GM12878 (cell line): Measurements from ENCODE around the gene FUT8. TPM values are rescaled to one million over a fixed set of nuclear protein-coding genes. Genes with fewer than 3 reads are reported as not detected.

Experiments used
- ATAC-seq: fragments of 200-7000 bp; cut with Tn5 transposase; 3 replicates; pipeline ENCODE4 v1.9.1; 2020; ENCODE audit warnings: mild to moderate bottlenecking, moderate library complexity
- BruUV-seq: library from RNA; stranded (reverse); fragments of 400-500 nt; replicated peaks from 2 replicates; lab custom pipeline; 2021; lab: Mats Ljungman, UMichigan
- CTCF ChIA-PET: fragments of 300-600 bp; sonication (Branson Sonifier 250); formaldehyde crosslinking; extraction: SDS; loops from one replicate; lab custom pipeline; 2021; ENCODE audit warnings: inconsistent platforms; lab: Yijun Ruan, JAX
- POLR2A ChIA-PET: fragments of 350-600 bp; formaldehyde crosslinking; extraction: SDS; loops from one replicate; lab custom pipeline; 2021; ENCODE audit warnings: inconsistent platforms; lab: Charles Lee
- RAD21 ChIA-PET: fragments of 300-600 bp; sonication (Branson Sonifier 250); formaldehyde crosslinking; loops from one replicate; lab custom pipeline; 2023; ENCODE audit warnings: antibody characterized with exemption; ENCODE audit not compliant: unreplicated experiment; lab: Charles Lee
- SMC1A ChIA-PET: fragments of 300-600 bp; sonication (Branson Sonifier 250); formaldehyde crosslinking; loops from one replicate; lab custom pipeline; 2023; ENCODE audit not compliant: unreplicated experiment, uncharacterized antibody; lab: Charles Lee
- DNase-seq: peaks from one replicate; pipeline ENCODE4 v3.0.0-alpha.2; 2011; ENCODE audit warnings: low read depth, low spot score
- FAIRE-seq: peaks from 3 replicates; lab custom pipeline; 2011; peaks lifted over from hg19 to GRCh38; lab: Jason Lieb, UNC
- H2AFZ ChIP-seq: 2 replicates; pipeline ENCODE4 v1.6.0; 2011; ENCODE audit warnings: low read depth, low read length, control low read depth; ENCODE audit not compliant: control insufficient read depth
- H3K27ac ChIP-seq: 2 replicates; pipeline ENCODE4 v1.5.1; 2011; ENCODE audit warnings: control low read depth; ENCODE audit not compliant: control insufficient read depth, insufficient read depth
- H3K27me3 ChIP-seq, 2 experiments: replicated peaks in 1 of 2; 2 replicates each; pipeline versions ENCODE4 v1.6.0 to v1.6.1; 2011; ENCODE audit warnings: low read length in 1 of 2; ENCODE audit not compliant: control insufficient read depth in 2 of 2, insufficient read depth in 2 of 2
- H3K36me3 ChIP-seq, 2 experiments: 2 replicates each; pipeline ENCODE4 v1.5.1; 2011; ENCODE audit warnings: low read length in 1 of 2; ENCODE audit not compliant: control insufficient read depth in 2 of 2, insufficient read depth in 2 of 2
- H3K4me1 ChIP-seq: 2 replicates; pipeline ENCODE4 v1.6.1; 2011; ENCODE audit warnings: mild to moderate bottlenecking, low read length, moderate library complexity, mixed read lengths; ENCODE audit not compliant: control insufficient read depth, insufficient read depth
- H3K4me2 ChIP-seq: 2 replicates; pipeline ENCODE4 v1.6.0; 2011; ENCODE audit warnings: control low read depth; ENCODE audit not compliant: control insufficient read depth, insufficient read depth
- H3K4me3 ChIP-seq: fragments of 200-600 bp; sonication (generic); 2 replicates; pipeline ENCODE4 v1.5.1; 2016
- H3K79me2 ChIP-seq: 2 replicates; pipeline ENCODE4 v1.6.0; 2011; ENCODE audit warnings: low read length; ENCODE audit not compliant: control insufficient read depth, insufficient read depth
- H3K9ac ChIP-seq: 2 replicates; pipeline ENCODE4 v1.8.0; 2011; ENCODE audit warnings: low read length, control low read depth, mixed read lengths; ENCODE audit not compliant: control insufficient read depth, insufficient read depth
- H3K9me3 ChIP-seq: replicated peaks from 3 replicates; pipeline ENCODE4 v1.5.1; 2011; ENCODE audit warnings: mild to moderate bottlenecking, low read length; ENCODE audit not compliant: control insufficient read depth, insufficient read depth
- H4K20me1 ChIP-seq: 2 replicates; pipeline ENCODE4 v1.6.0; 2011; ENCODE audit not compliant: control insufficient read depth, insufficient read depth
- ESRRA ChIP-seq: IDR thresholded peaks from 2 replicates; pipeline ENCODE4 v1.6.1; 2012; ENCODE audit warnings: mild to moderate bottlenecking, low read length, improper control_type of control experiment
- FOXK2 ChIP-seq: fragments of 450-650 bp; IDR thresholded peaks from 2 replicates; pipeline ENCODE4 v1.6.1; 2017; ENCODE audit warnings: mild to moderate bottlenecking, moderate library complexity
- FOXM1 ChIP-seq: IDR thresholded peaks from 2 replicates; pipeline ENCODE4 v1.6.1; 2012; ENCODE audit warnings: low read depth, mild to moderate bottlenecking, inconsistent platforms, low read length, moderate library complexity
- IKZF1 ChIP-seq: fragments of 450-650 bp; conservative IDR thresholded peaks from 2 replicates; pipeline ENCODE4 v1.6.1; 2017; ENCODE audit warnings: antibody characterized with exemption, mild to moderate bottlenecking
- JUNB ChIP-seq: IDR thresholded peaks from 2 replicates; pipeline ENCODE4 v1.6.1; 2016; ENCODE audit warnings: antibody characterized with exemption, mild to moderate bottlenecking
- JUND ChIP-seq: IDR thresholded peaks from 2 replicates; pipeline ENCODE4 v1.6.1; 2012; ENCODE audit warnings: low read depth, mild to moderate bottlenecking, low read length, improper control_type of control experiment, moderate library complexity
- MEF2B ChIP-seq: fragments of 450-650 bp; IDR thresholded peaks from 2 replicates; pipeline ENCODE4 v1.6.1; 2018; ENCODE audit warnings: mild to moderate bottlenecking, moderate library complexity; ENCODE audit not compliant: partially characterized antibody, poor library complexity, severe bottlenecking
- MYC ChIP-seq: IDR thresholded peaks from 2 replicates; pipeline ENCODE4 v1.6.1; 2011; ENCODE audit warnings: mild to moderate bottlenecking, low read length, moderate library complexity, inconsistent platforms; ENCODE audit not compliant: insufficient read depth, insufficient replicate concordance, insufficient read length, severe bottlenecking
- NFXL1 ChIP-seq: fragments of 450-650 bp; IDR thresholded peaks from 2 replicates; pipeline ENCODE4 v1.6.1; 2017; ENCODE audit warnings: antibody characterized with exemption, mild to moderate bottlenecking, borderline replicate concordance
- POLR2AphosphoS2 ChIP-seq: IDR thresholded peaks from 2 replicates; pipeline ENCODE4 v1.6.1; 2011; ENCODE audit warnings: low read depth, mild to moderate bottlenecking, low read length, improper control_type of control experiment, moderate library complexity
- POU2F2 ChIP-seq: IDR thresholded peaks from 3 replicates; pipeline ENCODE4 v1.6.1; 2011; ENCODE audit warnings: low read depth, mild to moderate bottlenecking, low read length, borderline replicate concordance
- RB1 ChIP-seq: fragments of 450-650 bp; formaldehyde crosslinking; IDR thresholded peaks from 2 replicates; pipeline ENCODE4 v1.6.1; 2017; ENCODE audit warnings: mild to moderate bottlenecking, borderline replicate concordance
- RUNX3 ChIP-seq: IDR thresholded peaks from 2 replicates; pipeline ENCODE4 v1.6.1; 2012; ENCODE audit warnings: low read length, inconsistent platforms
- SMC3 ChIP-seq: IDR thresholded peaks from 2 replicates; pipeline ENCODE4 v1.6.1; 2011; ENCODE audit warnings: low read length, improper control_type of control experiment, borderline replicate concordance
- SP1 ChIP-seq: IDR thresholded peaks from one replicate; pipeline ENCODE4 v1.6.1; 2011; ENCODE audit warnings: low read depth, low read length
- SREBF2 ChIP-seq: IDR thresholded peaks from 2 replicates; pipeline ENCODE4 v1.6.1; 2012; ENCODE audit warnings: mild to moderate bottlenecking, low read length
- SRF ChIP-seq, 2 experiments: IDR thresholded peaks; 2 replicates each; pipeline ENCODE4 v1.6.1; 2011; ENCODE audit warnings: low read depth in 2 of 2, low read length in 2 of 2, mild to moderate bottlenecking in 1 of 2, moderate library complexity in 1 of 2
- TCF7 ChIP-seq: IDR thresholded peaks from 2 replicates; pipeline ENCODE4 v1.6.1; 2014; ENCODE audit warnings: antibody characterized with exemption, borderline replicate concordance
- ZNF24 ChIP-seq: fragments of 450-650 bp; IDR thresholded peaks from 2 replicates; pipeline ENCODE4 v1.6.1; 2017; ENCODE audit warnings: antibody characterized with exemption, mild to moderate bottlenecking
- ZNF384 ChIP-seq: IDR thresholded peaks from 2 replicates; pipeline ENCODE4 v1.6.1; 2012; ENCODE audit warnings: low read depth, mild to moderate bottlenecking, low read length, improper control_type of control experiment, borderline replicate concordance
- ZZZ3 ChIP-seq: IDR thresholded peaks from 2 replicates; pipeline ENCODE4 v1.6.1; 2011; ENCODE audit warnings: low read depth; ENCODE audit not compliant: control insufficient read depth, insufficient read length
- in situ Hi-C: fragments of 300-500 bp; cut with MboI; formaldehyde crosslinking; loops from 9 replicates; pipeline ENCODE4 v1.14.3; 2018; ENCODE audit warnings: mixed read lengths
- intact Hi-C: fragments of 100-400 bp; cut with micrococcal nuclease; formaldehyde crosslinking; loops from one replicate; pipeline ENCODE4 v1.14.2; 2022; ENCODE audit not compliant: unreplicated experiment
- polyA plus RNA-seq, 11 experiments: library from polyadenylated mRNA; depleted of rRNA in 4 of 11; unstranded in 6 of 11; stranded (reverse) in 5 of 11; fragments of >200 nt; fragmentation: Nextera tagmentation in 4 of 11; fragmentation: Illumina TruSeq in 1 of 11; extraction: Ambion mirVana in 4 of 11; extraction: Trizol in 1 of 11; gene quantifications; 1 replicate in 1 of 11; 2 replicates in 10 of 11; pipeline versions ENCODE4 v1.2.1 to v1.2.3, GENCODE V29; 2011 to 2016; ENCODE audit warnings: inconsistent platforms in 2 of 11, missing spikeins in 2 of 11, low read depth in 1 of 11
- total RNA-seq, 4 experiments: library from RNA; depleted of rRNA in 3 of 4; stranded (reverse); fragments of >200 nt in 3 of 4; fragmentation: Illumina TruSeq in 1 of 4; extraction: Trizol in 1 of 4; gene quantifications; 2 replicates each; pipeline versions ENCODE4 v1.2.1 to v1.2.3, GENCODE V29; 2013 to 2021
- TF ChIP-seq, protein P1 (sequence below): fragments of 450-650 bp; IDR thresholded peaks from 2 replicates; pipeline ENCODE4 v1.6.1; 2018; ENCODE audit warnings: mild to moderate bottlenecking, low read depth, moderate library complexity; ENCODE audit not compliant: partially characterized antibody
- TF ChIP-seq, protein P2 (sequence below): IDR thresholded peaks from 2 replicates; pipeline ENCODE4 v1.6.1; 2011; ENCODE audit warnings: mild to moderate bottlenecking, low read depth, low read length, moderate library complexity; ENCODE audit not compliant: insufficient replicate concordance

Gene FUT8
- total and polyA plus RNA-seq, 10 of the 15 experiments (the other 5 are each of a cell fraction or from before 2014, with no cell fraction given) = 21.3 to 106 (median 66.3) TPM

DNA sequence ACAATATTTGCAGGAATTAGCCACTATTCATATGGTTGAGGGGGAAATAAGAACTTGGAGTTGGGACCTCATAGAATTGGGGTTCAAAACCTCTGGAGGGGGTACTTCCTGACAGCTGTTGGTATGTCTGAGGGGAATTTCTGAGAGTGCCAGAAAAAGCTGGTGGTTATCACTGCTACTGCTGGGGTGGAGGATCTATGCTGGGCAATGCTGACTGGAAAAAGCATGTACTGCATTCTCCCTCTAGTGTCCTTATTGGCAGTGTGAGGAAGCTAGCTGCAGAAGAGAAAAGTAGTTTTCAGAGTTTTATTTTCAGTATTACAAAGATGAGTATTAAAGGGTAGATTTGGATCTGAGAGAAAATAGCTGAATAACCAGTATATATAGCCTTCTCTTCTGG is 88.8 kb downstream of the FUT8 start:
- Histone ChIP-seq H3K27ac (peak overlapping the region; percentile 65; the same call in 1 of the 2 replicates), H3K79me2 (peaks cover 69% of the 10 kb centered on the region), H3K9me3 (peaks cover 6% of the 10 kb centered on the region; the same call in 2 of the 3 replicates), H3K36me3 (0 out of 4 replicates have a peak, but pooled peaks cover 0 to 1% of the 10 kb centered on the region in 2 experiments), H3K4me1 (peaks cover 21% of the 10 kb centered on the region; the same call in 1 of the 2 replicates), H3K4me2 (no peak overlapping the region), H2AFZ (no peak overlapping the region), H4K20me1 (0 out of 2 replicates have a peak, but pooled peaks cover 2% of the 10 kb centered on the region), H3K9ac (no peak overlapping the region), H3K27me3 (no peaks in the 10 kb centered on the region), H3K4me3 (no peak overlapping the region)
- ATAC-seq (peak; percentile 63), FAIRE-seq (peak; percentile 23), DNase-seq (peak; percentile 51)
- SMC1A ChIA-PET = interaction anchor here (0.6 to 7.5 kb wide), 15 partner anchors 10 to 180 kb away, joined by 3 to 85 read pairs (median 5); partner anchors contain the start of gene FUT8
- CTCF ChIA-PET = interaction anchor here (0.7 to 8.1 kb wide), 8 partner anchors 12 to 324 kb away, joined by 3 to 106 read pairs (median 4); no protein-coding TSS in a partner anchor
- POLR2A ChIA-PET = interaction anchor here (0.5 to 0.9 kb wide), 4 partner anchors 86 to 520 kb away, joined by 3 to 9 read pairs (median 4); no protein-coding TSS in a partner anchor
- no TSS peak for BruUV-seq
- RAD21 ChIA-PET = interaction anchor here (0.6 to 6.2 kb wide), 11 partner anchors 11 to 215 kb away, joined by 3 to 82 read pairs (median 5); no protein-coding TSS in a partner anchor
- intact Hi-C loops (loop anchor here (5.0 kb wide), 1 partner anchor 39 kb away; no protein-coding TSS in a partner anchor), in situ Hi-C loops (no loop called here)
- TF ChIP-seq MYC (no peak), SMC3 (peak; percentile 17; the same call in 1 of the 2 replicates), NFXL1 (no peak), FOXM1 (0 out of 2 replicates have a peak, but pooled peaks have one; percentile 27), IKZF1 (no peak), TCF7 (no peak), FOXK2 (no peak), RUNX3 (peak; percentile 33), RB1 (no peak), JUNB (peak; percentile 20; the same call in 1 of the 2 replicates), POLR2AphosphoS2 (no peak), ZZZ3 (no peak), JUND (no peak), ZNF24 (no peak), ESRRA (no peak), SREBF2 (no peak), ZNF384 (no peak), SP1 (no peak), SRF (IDR thresholded peaks at IDR 0.05; ENCODE audit: low read depth in 2 of 2, low read length in 2 of 2) (no peak), POU2F2 (no peak), MEF2B (no peak)
- TF ChIP-seq, protein P1, sequence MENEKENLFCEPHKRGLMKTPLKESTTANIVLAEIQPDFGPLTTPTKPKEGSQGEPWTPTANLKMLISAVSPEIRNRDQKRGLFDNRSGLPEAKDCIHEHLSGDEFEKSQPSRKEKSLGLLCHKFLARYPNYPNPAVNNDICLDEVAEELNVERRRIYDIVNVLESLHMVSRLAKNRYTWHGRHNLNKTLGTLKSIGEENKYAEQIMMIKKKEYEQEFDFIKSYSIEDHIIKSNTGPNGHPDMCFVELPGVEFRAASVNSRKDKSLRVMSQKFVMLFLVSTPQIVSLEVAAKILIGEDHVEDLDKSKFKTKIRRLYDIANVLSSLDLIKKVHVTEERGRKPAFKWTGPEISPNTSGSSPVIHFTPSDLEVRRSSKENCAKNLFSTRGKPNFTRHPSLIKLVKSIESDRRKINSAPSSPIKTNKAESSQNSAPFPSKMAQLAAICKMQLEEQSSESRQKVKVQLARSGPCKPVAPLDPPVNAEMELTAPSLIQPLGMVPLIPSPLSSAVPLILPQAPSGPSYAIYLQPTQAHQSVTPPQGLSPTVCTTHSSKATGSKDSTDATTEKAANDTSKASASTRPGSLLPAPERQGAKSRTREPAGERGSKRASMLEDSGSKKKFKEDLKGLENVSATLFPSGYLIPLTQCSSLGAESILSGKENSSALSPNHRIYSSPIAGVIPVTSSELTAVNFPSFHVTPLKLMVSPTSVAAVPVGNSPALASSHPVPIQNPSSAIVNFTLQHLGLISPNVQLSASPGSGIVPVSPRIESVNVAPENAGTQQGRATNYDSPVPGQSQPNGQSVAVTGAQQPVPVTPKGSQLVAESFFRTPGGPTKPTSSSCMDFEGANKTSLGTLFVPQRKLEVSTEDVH = no peak
- TF ChIP-seq, protein P2, sequence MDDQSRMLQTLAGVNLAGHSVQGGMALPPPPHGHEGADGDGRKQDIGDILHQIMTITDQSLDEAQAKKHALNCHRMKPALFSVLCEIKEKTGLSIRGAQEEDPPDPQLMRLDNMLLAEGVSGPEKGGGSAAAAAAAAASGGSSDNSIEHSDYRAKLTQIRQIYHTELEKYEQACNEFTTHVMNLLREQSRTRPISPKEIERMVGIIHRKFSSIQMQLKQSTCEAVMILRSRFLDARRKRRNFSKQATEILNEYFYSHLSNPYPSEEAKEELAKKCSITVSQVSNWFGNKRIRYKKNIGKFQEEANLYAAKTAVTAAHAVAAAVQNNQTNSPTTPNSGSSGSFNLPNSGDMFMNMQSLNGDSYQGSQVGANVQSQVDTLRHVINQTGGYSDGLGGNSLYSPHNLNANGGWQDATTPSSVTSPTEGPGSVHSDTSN = no peak
